Activated T-helper 1 cell treated with anti-CD3 and anti-CD28 coated beads, Interleukin-12 subunit alpha, Interleukin-12 subunit beta, Interleukin-2, Interleukin-4 antibody, amounts not matched to agents 30 ng/mL and 10 ng/mL and 1 ng/mL, durations not matched to agents 14 hours and 24 hours and 36 hours (primary cell): Measurements from ENCODE around the gene KCNAB3. TPM values are rescaled to one million over a fixed set of nuclear protein-coding genes. Genes with fewer than 3 reads are reported as not detected.

Experiments
- DNase-seq: peaks from one replicate; pipeline ENCODE4 v3.0.0; 2021; ENCODE audit warnings: low spot score
- H3K27ac Mint-ChIP-seq: one replicate; pipeline ENCODE4 v1.8.0; 2021; ENCODE audit warnings: mild to moderate bottlenecking, mixed read lengths
- H3K27me3 Mint-ChIP-seq: one replicate; pipeline ENCODE4 v1.8.0; 2022; ENCODE audit warnings: mild to moderate bottlenecking, moderate library complexity, mixed read lengths; ENCODE audit not compliant: insufficient read depth
- H3K36me3 Mint-ChIP-seq: one replicate; pipeline ENCODE4 v1.8.0; 2021; ENCODE audit warnings: low read depth, mixed read lengths
- H3K4me1 Mint-ChIP-seq: one replicate; pipeline ENCODE4 v1.8.0; 2021; ENCODE audit warnings: low read depth, mixed read lengths
- H3K4me3 Mint-ChIP-seq: one replicate; pipeline ENCODE4 v1.8.0; 2021; ENCODE audit warnings: mild to moderate bottlenecking, moderate library complexity, mixed read lengths
- H3K9me3 Mint-ChIP-seq: one replicate; pipeline ENCODE4 v1.8.0; 2021; ENCODE audit warnings: mixed read lengths
- intact Hi-C: fragments of 100-400 bp; cut with micrococcal nuclease; formaldehyde crosslinking; loops from one replicate; pipeline ENCODE4 v1.15.1; 2024
- total RNA-seq: library from RNA; stranded (reverse); gene quantifications from 2 replicates; pipeline ENCODE4 v1.2.3, GENCODE V29; 2022

Gene KCNAB3
- 9.9 and 10.8 TPM in 2 replicates for total RNA-seq

DNA sequence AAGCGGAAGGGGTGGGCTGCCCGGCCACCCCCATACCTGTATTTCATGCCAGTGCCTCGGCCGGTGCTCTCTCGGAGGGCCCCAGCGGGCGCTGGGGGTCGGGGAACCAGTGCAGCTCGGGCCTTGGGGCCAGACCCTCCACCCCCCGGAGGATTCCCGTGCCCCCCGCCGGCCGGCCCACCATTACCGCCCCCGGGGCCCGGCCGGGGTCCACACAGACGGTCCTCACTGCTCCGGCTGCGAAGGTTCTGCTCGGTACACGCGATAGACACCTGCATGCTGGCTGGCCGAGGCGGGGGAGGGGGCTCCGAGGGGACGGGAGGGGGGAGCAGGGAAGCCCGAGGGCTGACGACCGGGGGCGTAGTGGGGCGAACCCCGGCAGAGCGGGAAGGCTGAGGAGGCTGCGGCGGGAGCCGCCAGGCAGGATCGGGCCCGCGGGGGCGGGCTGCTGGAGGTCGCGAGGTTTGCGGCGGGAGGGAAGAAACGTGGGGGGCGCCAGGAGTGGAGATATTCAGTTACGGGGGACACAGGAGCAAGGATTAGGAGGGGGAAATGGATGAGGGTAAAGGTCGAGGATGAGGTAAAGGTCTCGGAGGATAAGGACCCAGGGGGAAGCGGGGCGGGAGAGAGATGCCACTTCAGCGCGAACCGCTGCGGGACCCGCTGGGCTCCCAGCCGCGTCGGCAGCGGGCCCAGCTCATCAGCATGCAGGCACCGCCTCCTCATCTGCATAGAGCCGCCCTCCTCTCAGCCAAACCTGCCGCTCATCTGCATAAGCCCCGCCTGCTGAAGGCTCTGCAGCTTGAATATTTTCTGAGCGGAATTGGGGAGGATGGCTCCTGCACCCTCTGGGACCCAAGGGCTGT lies at the start of gene KCNAB3:
KCNAB3 (minus strand) TSS at position 699 of the 866 bp plus-strand sequence; CDS start at position 278, 421 bp downstream.
- intact Hi-C loops, result loop anchor here (5.0 kb wide), 1 partner anchor 527 kb away; the partner anchor contains the start of gene TMEM256
- H3K9me3 Mint-ChIP-seq, result no peaks in the 10 kb centered on the region
- peak within 1 kb of the TSS; percentile 64 for H3K27ac Mint-ChIP-seq
- H3K36me3 Mint-ChIP-seq, result peaks cover 11% of the 10 kb centered on the region
- H3K4me3 Mint-ChIP-seq, result peak within 1 kb of the TSS; percentile 99
- no peaks in the 10 kb centered on the region for H3K27me3 Mint-ChIP-seq
- H3K4me1 Mint-ChIP-seq, result peaks cover 36% of the 10 kb centered on the region
- DNase-seq, result peak; percentile 45

DNA sequence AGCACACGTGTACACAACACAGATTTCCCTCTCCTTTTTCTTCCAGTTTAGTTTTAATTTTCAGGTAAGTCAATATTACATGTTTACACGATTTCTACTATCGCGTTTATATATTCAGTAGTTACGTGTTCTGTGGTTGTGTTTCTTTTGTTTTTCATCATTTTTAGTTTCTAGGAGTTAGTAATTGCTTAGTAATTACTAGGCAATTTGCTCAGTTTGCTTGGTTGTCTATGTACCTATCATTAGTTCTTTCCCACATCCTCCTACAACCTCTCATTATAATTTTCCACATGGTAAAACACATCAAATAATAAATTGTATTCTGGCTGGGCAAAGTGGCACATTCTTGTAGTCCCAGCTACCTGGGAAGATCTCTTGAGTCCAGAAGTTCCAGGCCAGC lies 48.1 kb upstream of the KCNAB3 start:
- H3K36me3 Mint-ChIP-seq, result peaks cover 3% of the 10 kb centered on the region
- peaks cover 10% of the 10 kb centered on the region for H3K27me3 Mint-ChIP-seq
- no peaks in the 10 kb centered on the region for H3K4me1 Mint-ChIP-seq
- no peak overlapping the region for H3K27ac Mint-ChIP-seq
- H3K4me3 Mint-ChIP-seq, result no peak overlapping the region
- no peak for DNase-seq
- intact Hi-C loops, result no loop called here
- H3K9me3 Mint-ChIP-seq, result peaks cover 22% of the 10 kb centered on the region

DNA sequence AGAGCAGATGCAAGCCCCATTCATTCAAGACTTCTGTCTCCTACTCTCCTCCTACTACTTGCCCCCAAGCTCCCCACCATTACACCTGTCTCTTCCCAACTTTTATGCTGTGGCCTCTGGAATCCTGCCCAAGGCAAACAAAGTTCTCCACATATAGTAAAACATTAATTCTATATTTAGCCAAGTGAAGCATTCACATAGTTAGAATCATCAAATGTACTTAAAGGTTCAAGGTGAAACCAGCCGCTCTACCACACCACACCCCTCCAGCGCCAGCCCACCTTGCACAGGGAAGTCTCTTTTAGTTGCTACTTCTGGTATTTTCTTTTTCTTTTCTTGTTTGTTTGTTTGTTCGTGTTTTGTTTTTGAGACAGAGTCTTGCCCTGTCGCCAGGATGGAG lies 47.4 kb upstream of the KCNAB3 start:
- Mint-ChIP-seq H3K9me3 (peaks cover 22% of the 10 kb centered on the region), H3K27ac (no peak overlapping the region), H3K4me1 (no peaks in the 10 kb centered on the region), H3K36me3 (peaks cover 3% of the 10 kb centered on the region), H3K27me3 (peaks cover 10% of the 10 kb centered on the region), H3K4me3 (no peak overlapping the region)
- intact Hi-C loops, result no loop called here
- DNase-seq, result no peak

DNA sequence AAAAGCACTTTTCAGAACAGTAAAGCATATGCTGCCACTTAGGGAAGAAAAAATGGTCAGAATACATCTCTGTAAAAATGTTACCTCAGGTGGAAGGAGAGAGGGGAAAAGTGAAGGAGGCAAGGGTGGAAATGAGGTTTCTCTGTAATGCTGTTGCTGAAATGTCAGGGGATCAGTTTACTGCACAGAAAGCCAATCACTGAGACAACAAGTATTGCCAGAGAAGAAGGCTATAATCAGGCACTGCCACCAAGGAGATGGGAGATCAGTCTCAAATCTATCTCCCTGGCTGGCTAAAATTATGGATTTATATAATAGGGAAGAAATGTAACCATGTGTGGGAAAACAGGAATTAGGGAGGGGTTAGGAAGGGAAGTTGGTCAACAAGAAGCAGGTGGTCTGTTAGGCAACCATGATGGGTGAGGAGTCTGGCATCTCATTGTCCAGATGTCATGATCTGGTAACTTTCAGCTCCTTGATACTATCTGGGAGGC lies 45.0 kb upstream of the KCNAB3 start:
- intact Hi-C loops, result no loop called here
- Mint-ChIP-seq H3K27me3 (peaks cover 5% of the 10 kb centered on the region), H3K4me3 (no peak overlapping the region), H3K27ac (no peak overlapping the region), H3K4me1 (no peaks in the 10 kb centered on the region), H3K36me3 (peaks cover 3% of the 10 kb centered on the region), H3K9me3 (peaks cover 22% of the 10 kb centered on the region)
- no peak for DNase-seq

DNA sequence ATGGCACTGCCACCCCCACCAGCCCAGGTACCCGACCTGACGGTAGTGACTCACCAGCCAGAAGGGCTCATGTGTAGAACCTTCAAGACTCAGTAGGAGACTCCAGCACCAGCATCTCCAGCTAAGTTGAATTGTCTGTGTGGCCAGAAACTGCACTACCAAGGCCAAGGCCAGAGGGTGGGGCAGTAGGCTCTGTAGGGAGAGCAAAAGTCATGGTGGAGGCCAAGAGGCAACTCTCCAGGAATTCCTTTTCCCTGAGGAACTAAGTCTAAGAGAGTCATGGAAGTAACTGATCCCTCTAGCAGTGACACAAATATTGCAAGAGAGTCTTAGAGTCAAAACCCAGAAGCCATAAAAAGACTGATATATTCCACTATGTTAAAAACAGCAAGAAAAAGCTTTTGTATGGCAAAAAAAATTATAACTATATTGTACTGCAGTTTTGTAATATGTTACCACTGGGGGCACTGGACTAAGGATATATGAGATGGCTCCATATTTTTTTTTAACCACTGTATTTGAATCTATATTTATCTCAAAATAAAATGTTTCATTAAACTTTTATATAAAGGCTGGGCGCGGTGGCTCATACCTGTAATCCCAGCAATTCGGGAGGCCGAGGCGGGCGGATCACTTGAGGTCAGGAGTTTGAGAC lies 42.6 kb upstream of the KCNAB3 start:
- no peak for DNase-seq
- Mint-ChIP-seq H3K27me3 (peaks cover 5% of the 10 kb centered on the region), H3K4me3 (no peak overlapping the region), H3K27ac (no peak overlapping the region), H3K9me3 (peaks cover 22% of the 10 kb centered on the region), H3K36me3 (peaks cover 3% of the 10 kb centered on the region), H3K4me1 (no peaks in the 10 kb centered on the region)
- intact Hi-C loops, result no loop called here

DNA sequence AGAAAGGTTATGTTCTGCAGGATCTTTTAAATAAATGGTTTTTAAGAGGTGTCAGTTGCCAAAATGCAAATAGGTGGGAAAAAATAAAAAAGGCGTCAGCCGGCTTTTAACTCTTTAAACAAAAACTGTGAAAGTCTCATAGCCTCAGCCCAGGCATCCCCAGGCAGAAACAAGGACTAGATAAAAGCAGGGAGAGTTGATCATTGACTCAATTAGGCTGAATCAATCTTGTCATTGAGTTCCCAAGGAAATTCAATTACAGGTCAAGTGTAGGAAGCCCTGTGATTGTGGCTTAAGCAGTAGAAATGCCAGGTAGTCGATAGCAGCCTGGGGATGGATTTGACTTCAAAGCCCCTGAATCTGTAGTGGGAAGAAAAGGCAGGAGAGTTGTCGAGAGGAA lies 42.0 kb upstream of the KCNAB3 start:
- Mint-ChIP-seq H3K27ac (no peak overlapping the region), H3K4me3 (no peak overlapping the region), H3K27me3 (peaks cover 7% of the 10 kb centered on the region), H3K9me3 (peaks cover 19% of the 10 kb centered on the region), H3K4me1 (no peaks in the 10 kb centered on the region), H3K36me3 (peaks cover 3% of the 10 kb centered on the region)
- DNase-seq, result no peak
- intact Hi-C loops, result no loop called here

DNA sequence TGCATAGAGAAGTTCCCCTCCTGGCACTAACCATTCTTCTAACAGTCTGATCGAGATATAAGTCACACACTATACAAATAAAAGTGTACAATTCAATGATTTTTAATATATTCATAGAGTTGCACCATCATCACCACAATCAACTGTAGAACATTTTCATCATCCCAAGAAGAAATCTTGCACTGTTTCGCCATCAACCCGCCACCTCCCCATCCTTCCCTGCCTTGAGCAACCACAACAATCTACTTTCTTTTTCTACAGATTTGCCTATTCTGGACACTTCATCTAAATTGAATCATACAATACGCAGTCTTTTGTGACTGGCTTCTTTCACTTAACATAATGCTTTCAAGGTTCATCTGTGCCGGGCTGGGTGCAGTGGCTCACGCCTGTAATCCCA lies 39.8 kb upstream of the KCNAB3 start:
- intact Hi-C loops, result no loop called here
- Mint-ChIP-seq H3K27ac (no peak overlapping the region), H3K4me3 (no peak overlapping the region), H3K27me3 (peaks cover 7% of the 10 kb centered on the region), H3K9me3 (peaks cover 3% of the 10 kb centered on the region), H3K36me3 (peaks cover under 1% of the 10 kb centered on the region), H3K4me1 (no peaks in the 10 kb centered on the region)
- DNase-seq, result no peak

DNA sequence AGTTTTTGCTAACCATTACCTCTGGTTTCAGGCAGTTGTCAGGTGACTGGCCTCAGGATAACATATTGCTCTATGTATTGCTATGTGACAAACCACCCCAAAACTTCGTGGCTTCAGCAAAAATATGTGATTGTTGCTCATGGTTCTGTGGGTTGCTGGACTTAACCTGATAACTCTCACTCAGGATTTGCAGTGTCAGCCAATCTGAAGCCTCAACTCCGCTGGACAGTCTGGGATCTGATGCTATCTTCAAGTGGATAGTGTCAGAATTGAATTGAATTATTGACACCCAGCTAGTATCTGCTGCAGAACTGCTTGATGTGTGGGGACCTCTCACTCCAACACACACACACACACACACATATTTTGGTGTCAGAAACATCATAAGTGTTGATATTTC lies 38.1 kb upstream of the KCNAB3 start:
- no peaks in the 10 kb centered on the region for H3K36me3 Mint-ChIP-seq
- H3K4me1 Mint-ChIP-seq, result no peaks in the 10 kb centered on the region
- H3K9me3 Mint-ChIP-seq, result no peaks in the 10 kb centered on the region
- H3K4me3 Mint-ChIP-seq, result no peak overlapping the region
- H3K27ac Mint-ChIP-seq, result no peak overlapping the region
- intact Hi-C loops, result no loop called here
- DNase-seq, result no peak
- peaks cover 9% of the 10 kb centered on the region for H3K27me3 Mint-ChIP-seq

DNA sequence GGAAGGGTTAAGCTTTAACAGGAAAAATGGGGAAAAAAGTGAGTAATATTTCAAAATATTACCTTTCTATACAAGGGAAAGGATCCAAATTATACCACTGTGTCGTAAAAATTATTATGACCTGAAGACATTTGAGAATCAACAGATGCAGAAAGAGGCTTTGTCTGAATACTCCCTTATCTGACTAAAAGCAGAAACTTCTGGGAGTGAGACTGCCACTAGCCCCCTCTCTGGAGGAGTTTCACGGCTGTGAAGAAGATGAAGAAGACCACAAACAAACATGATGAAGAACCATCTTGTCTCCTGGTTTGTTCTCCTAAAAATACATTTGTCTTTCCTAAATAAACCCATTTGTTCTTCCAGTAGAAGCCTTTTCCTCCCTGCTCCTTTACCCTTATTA lies 31.8 kb upstream of the KCNAB3 start:
- no peak for DNase-seq
- Mint-ChIP-seq H3K36me3 (no peaks in the 10 kb centered on the region), H3K9me3 (no peaks in the 10 kb centered on the region), H3K4me1 (no peaks in the 10 kb centered on the region), H3K4me3 (no peak overlapping the region), H3K27ac (no peak overlapping the region), H3K27me3 (peaks cover 10% of the 10 kb centered on the region)
- intact Hi-C loops, result no loop called here

DNA sequence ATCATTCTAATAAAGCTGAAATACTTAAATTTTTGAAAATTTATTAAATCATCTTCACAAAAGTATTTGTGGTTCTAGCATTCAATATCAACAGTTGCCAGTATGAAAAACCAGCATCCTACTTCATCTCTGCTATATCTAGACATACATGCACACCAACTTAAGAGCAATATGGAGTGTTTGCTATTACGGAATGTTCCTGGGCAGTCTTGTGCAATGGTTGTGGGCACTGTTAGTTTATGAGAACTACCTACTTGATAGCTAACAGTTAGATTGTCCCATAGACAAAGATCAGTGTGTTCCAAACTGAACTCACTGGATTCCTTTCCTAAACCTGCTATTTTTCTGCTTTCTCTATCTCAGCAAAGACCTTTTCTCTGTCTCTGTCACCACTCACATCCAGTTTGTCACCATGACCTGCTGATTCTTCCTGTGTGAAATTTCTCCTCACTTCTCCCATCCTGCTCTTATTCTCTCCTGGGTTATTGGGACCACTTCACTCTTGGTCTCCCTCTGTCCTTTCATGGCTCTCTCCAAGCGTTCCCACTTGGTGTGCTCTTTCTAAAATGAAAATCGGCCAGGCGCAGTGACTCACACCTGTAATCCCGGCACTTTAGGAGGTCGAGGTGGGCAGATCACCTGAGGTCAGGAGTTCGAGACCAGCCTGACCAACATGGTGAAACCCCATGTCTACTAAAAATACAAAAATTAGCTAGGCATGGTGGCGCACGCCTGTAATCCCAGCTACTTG lies 30.0 kb upstream of the KCNAB3 start:
- Mint-ChIP-seq H3K9me3 (no peaks in the 10 kb centered on the region), H3K4me3 (no peak overlapping the region), H3K4me1 (no peaks in the 10 kb centered on the region), H3K36me3 (no peaks in the 10 kb centered on the region), H3K27ac (no peak overlapping the region), H3K27me3 (peaks cover 10% of the 10 kb centered on the region)
- DNase-seq, result no peak
- intact Hi-C loops, result no loop called here

DNA sequence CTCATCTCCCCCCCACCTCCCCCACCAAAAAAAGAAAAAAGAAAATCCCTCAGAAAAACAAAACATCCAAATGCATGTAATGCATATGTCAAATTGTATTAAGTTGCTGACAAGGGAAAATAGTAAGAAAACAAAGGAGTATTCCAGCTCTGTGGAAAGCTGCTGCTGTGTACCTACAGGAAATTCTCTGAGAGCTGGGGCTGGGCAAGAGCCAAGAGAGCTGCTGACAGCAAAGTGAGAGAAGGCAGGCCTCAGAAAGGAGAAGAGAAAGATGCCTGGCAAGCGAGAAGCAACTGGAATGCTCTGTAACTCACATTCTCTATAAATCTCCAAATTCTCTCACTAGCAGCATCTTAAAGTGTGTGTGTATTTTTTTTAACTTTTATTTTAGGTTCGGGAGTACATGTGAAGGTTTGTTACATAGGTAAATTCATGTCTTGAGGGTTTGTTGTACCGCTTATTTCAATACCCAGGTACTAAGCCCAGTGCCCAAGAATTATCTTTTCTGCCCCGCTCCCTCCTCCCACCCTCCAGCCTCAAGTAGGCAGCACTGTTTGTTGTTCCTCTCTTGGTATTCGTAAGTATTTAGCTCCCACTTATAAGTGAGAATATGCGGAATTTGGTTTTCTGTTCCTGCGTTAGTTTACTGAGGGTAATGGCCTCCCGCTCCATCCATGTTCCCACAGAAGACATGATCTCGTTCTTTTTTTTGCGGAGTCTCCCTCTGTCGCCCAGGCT lies 26.7 kb upstream of the KCNAB3 start:
- DNase-seq, result no peak
- Mint-ChIP-seq H3K27ac (no peak overlapping the region), H3K36me3 (no peaks in the 10 kb centered on the region), H3K9me3 (no peaks in the 10 kb centered on the region), H3K27me3 (no peaks in the 10 kb centered on the region), H3K4me3 (no peak overlapping the region), H3K4me1 (peaks cover 4% of the 10 kb centered on the region)
- intact Hi-C loops, result no loop called here

DNA sequence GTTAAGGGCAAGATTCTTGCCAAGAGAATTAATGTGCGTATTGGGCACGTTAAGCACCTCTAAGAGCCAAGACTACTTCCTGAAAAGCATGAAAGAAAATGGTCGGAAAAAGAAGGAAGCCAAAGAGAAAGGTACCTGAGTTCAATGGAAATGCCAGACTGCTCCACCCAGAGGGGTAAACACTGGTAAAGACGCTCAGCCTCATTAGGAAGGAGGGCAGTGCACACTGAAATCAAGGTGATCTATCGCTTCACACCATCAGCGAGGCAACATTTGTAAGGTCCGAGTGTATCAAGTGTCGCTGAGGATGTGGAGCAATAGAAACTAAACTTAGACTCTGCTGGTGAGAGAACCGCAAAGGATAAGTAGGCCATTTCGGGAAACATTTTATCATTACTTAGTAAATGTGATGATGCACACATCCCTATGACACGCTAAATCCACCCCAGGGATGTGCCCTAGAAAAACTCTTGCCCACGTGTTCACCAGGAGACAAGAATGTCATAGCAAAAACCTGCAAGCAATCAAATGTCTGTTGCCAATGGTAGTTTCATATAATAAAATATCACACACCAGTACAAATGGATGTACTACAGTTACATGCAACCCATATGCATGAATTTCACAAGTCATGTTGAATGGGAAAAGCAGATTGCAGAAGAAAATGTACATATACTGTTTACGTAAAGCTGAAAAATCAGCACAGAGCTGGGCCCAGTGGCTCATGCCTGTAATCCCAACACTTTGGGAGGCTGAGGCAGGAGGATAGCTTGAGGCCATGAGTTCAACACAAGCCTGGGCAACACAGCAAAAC lies 26.0 kb upstream of the KCNAB3 start:
- Mint-ChIP-seq H3K27me3 (no peaks in the 10 kb centered on the region), H3K36me3 (no peaks in the 10 kb centered on the region), H3K4me1 (peaks cover 9% of the 10 kb centered on the region), H3K27ac (no peak overlapping the region), H3K4me3 (no peak overlapping the region), H3K9me3 (no peaks in the 10 kb centered on the region)
- intact Hi-C loops, result no loop called here
- no peak for DNase-seq
